Activated CD4-positive, alpha-beta T cell treated with anti-CD3 and anti-CD28 coated beads, Interleukin-10, Interleukin-2, amounts not matched to agents 100 ng/mL and 50 ng/mL, durations not matched to agents 16 hours and 8 hours (primary cell): ENCODE data around the gene TPRN.

Source experiments
- DNase-seq: peaks from one replicate; pipeline ENCODE4 v3.0.0-alpha.2; 2020

Gene TPRN

DNA sequence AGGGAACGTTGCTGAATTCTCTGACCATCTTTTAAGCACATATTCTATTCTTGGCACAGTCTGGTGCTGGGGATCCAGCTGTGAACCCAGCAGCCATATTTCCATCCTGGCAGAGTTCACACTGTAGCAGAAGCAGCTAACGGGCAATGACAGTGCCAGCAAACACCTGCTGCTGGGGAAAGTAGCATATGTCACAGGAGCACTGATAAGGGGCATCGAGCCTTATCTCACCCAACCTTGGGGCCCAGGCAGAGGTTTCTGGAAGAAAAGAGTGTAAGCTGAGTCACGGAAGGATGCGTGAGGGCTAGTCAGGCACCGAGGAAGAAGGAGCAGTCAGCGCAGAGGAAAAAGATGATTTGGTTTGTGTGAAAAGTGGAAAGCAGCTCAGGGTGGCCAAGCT is 6.1 kb upstream of the TPRN start:
- no peak for DNase-seq

DNA sequence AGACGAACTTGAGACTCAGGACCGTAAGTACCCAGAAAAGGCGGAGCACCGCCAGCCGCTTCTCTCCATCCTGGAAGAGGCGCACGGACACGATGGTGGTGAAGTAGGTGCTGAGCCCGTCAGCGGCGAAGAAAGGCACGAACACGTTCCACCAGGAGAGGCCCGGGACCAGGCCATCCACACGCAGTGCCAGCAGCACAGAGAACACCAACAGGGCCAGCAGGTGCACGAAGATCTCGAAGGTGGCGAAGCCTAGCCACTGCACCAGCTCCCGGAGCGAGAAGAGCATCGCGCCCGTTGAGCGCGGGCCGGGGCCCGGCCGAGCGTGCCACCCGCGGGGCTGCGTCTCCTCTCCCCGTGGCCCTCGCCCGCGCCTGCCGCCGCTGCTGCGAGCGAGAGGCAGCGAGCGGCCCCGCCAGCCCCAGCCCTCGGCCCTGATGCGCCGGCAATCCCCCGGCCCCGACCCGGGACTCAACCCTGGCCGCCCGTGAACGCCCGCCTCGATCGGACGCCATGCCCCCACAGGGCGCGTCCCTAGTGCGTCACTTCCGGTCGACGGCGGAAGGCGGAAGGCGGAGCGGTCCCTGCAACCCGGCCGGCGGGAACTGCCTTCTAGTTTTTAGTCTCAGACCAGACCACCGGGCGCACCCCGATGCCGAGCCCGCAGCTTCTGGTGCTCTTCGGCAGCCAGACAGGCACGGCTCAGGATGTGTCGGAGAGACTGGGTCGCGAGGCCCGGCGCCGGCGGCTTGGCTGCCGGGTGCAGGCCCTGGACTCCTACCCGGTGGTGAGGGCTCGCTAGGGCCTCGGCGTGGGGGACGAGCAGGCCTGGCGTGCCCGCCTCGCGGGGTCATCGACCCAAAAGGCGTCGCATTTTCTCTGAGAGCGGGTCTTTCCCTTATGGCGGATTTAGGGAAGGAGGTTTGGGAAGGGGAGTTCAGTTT is 4.9 kb upstream of the TPRN start, which contains the start of the genes NDOR1 and TMEM203:
NDOR1 (plus strand) TSS at position 575 of the 944 bp plus-strand sequence; CDS start at position 653, 78 bp downstream.
TMEM203 (minus strand) TSS at position 523 of the 944 bp plus-strand sequence; CDS start at position 289, 234 bp downstream.
- peak; percentile 96 for DNase-seq

DNA sequence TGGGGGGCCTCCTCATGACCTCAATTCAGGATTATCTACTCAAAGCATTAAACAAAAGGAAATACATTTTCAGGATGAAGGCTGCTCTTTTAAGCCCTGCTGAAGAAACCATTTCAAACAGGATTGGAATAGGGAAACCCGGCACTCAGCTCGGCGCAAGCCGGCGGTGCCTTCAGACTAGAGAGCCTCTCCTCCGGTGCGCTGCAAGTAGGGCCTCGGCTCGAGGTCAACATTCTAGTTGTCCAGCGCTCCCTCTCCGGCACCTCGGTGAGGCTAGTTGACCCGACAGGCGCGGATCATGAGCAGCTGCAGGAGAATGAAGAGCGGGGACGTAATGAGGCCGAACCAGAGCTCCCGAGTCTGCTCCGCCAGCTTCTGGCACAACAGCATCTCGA is 4.2 kb upstream of the TPRN start:
- no peak for DNase-seq

DNA sequence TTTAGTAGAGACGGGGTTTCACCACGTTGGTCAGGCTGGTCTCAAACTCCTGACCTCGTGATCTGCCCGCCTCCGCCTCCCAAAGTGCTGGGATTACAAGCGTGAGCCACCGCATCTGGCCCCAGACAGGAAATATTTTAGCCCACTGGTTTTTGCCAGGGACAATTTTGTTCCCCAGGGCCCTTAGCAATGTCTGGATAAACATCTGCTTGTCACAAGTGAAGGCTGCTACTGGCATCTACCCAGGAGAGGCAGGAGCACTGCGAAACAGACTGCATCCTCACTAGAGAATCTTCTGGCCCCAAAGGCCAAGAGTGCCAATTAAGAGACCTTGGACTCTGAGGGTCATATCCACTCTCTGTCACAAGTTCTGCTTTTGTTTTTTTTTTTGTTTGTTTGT is 2.4 kb upstream of the TPRN start:
- DNase-seq = no peak

DNA sequence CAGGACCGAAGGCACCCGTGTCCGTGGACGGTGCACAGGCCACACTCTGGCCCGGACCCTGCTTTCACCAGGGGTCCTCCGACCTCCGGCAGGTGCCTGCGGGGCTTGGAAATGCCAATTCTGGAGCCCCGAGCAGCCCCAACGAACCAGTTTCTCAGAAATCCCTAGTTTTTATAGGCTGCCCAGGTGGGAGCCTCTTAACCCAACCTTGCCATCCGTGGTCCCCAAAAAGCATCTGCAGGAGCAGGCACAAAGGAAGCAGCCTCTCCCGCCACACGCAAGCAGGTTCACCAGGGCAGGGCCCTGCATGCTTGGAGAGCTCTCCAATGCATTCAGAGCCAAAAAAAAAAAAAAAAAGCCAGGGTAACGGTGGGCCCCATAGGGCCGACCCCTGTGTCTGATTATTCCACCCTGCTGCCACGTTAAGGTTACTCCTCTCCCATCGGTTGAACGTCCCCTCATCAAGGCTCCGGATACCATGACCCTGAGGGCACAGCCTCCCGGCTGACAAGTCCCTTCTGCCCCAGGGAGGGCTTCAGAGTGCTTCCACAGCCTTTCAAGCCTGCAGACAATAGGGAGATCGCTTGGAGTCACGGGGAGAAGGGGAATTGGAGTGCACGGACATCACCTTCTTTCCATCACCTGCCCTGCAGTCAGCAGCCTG is 796 bp upstream of the TPRN start:
- DNase-seq = no peak

DNA sequence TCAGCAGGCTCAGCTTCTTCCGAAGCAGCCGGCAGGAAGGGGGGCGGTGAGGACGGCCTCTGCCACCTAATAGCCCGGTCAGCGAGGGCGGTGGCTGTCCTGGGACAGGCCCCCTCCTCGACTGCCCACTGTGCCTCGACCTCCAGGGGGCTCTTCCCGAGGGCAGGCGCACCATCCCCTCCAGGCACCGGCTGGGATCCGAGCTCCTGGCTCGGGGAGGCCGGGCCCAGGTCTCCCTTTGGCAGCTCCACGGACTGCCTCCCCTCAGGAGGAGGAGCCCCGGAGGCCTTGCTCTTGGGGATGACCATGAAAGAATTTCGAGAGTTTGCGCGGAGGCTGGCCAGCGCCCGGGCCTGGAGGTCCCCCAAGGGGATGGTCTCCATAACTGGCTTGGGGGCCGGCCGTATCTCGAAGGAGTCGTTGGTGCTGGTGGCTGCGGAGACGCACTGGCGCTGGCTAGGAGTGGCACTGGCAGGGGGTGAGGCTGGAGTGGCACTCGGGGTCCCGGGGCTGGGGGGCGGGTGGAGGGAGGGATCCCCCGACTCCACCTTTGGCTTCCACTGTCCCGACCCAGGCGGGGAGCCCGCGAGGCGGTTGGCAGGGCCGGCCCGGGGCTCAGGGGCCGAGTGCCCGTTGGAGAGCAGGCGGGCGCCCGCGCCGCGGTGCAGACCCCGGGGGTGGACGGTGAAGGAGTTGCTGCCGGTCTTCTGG is 975 bp downstream of the TPRN start:
- DNase-seq = no peak

DNA sequence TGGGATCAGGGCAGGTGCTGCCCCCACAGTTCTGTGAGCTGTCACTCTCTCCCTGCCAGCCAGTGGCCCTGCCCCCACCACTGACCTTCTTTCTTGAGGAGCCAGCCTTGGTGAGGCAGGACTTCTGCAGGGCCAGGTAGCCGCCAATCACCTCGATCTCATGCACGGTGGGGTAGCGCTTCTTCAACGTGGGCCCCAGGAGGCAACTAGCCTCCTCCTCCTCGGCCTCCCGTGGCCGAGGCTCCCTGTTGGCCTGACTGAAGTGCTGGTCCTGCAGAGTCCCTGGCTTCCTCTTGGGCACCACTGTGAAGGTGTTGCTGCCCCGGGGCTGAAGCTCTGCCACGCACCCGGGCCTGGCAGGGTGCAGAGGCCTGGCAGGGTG is 1.6 kb downstream of the TPRN start:
- DNase-seq = no peak

DNA sequence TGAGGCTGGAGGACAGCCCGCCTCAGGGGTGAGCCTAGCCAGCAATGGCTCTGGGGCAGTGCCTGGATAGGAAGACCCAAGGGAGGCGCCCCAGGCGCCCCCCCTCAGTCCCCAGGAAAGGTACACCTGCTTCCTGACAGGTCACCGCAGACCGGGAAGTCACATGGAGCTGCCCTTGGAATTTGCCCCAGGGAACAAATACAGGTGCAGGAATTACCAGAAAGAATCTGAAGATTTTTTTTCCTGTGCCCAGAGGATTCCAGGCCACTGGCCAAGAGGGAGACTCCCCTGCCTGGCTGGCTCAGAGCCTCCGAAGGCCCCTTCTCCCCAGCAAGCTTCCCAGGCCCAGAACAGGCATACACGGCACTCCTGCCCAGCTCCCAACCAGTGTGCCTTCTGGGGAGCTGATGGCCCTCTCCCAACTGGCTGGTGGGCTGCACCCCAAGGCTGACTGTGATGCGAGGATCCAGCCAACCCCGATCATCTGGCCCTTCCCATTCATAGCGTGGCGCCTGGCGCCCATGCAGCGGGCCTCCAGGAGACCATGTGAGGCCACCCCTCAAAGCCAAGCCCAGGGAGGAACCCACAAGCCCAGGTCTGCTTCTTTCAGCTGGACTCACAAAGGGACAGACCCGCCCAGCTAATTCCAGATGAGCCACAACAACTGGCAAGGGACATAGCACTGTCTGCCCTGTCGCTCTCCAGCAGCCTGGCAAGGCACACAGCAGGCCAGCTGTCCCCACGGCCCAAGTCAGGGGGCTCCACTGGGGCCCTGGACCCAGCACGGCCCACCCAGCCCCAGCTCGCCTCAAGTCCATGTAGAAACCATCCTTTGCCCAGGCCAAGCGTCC is 2.3 kb downstream of the TPRN start:
- DNase-seq = no peak

DNA sequence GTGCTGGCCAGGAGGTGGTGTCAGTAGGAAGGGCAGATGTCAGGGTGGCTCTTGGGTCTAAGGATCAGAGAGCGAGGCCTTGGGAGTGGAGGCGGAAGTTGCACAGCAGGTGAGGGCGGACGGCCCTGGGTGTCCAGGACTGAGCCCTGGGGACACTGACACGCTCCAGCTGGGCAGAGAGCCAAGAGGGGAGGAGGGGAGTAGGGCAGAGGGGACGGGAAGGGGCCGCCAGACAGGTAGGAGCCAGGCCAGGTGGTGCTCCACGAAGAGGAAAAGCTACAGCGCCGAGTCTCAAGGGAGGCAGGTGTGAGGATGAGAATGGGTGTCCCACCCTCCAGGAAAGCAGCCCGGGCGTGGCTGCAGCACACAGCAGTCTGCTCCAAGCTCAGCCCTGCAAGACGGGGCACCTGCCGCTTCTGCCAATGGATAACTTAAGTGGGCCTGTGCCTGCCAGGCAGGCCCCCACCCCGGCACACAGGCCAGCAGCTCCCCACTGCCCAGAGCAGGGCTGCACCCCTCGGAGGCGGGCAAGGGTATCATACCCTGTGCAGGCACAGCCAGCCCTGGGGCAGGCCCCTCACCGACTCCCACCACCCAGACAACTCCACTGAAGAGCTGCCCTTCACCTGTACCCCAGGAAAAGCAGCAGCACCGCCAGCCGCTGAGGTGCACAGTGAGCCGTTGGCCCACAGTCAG is 4.9 kb downstream of the TPRN start:
- no peak for DNase-seq

DNA sequence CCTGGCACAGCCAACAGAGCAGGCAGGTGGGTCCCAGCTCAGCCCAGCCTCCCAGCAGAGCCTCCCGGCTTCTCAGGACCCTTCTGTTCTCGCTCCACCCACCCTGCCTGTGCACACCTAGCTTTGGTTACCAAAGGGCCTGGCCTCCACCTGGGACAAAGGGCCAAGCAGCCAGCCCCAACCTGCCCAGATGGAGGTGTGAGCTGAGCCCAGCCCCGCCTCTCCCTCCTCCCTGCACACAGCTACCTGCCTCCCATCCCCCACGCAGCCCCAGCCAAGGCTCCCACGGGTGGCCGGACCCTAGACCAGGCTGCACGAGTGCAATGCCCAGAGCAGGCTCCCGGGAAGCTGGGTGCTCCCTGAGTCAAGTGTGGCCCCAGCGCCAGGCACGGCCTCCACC is 5.6 kb downstream of the TPRN start:
- no peak for DNase-seq

DNA sequence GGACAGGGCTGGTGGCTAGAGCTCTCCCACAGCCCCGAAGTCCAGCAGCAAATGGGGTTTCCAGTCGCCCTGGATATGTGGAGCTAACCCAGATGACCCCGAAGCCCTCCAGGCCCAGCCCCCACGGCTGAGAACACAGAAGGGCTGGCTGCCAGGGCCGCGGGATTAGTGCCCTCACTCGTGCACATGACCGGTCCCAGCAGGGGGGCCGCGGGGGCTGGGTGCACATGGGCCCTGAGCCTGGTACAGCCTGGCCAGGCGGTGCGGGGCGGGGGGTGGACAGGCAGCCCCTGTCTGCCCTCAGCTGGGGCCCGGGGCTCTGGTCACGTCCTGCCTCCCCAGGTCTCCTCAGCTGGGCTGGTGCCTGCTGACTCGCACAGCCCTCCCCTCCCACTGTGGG is 6.2 kb downstream of the TPRN start:
- no peak for DNase-seq

DNA sequence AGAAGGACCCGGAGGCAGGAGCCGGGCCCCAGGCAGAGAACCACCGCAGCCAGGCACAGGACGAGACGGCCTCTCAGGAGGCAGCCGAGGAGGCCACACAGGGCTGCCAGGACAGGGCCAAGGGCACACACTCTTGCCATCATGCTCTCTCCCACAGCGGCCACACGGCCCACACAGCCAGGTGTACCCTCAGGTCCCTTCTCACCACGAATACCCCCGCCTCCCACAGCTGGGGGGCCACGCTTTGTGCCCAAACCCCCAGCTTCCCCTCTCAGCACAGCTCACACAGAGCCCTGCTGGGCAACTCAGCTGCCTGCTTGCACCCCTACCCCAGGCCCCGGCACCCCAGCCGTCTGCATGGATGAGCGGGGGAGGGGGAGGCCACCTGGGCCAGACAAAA is 6.8 kb downstream of the TPRN start:
- DNase-seq = no peak

DNA sequence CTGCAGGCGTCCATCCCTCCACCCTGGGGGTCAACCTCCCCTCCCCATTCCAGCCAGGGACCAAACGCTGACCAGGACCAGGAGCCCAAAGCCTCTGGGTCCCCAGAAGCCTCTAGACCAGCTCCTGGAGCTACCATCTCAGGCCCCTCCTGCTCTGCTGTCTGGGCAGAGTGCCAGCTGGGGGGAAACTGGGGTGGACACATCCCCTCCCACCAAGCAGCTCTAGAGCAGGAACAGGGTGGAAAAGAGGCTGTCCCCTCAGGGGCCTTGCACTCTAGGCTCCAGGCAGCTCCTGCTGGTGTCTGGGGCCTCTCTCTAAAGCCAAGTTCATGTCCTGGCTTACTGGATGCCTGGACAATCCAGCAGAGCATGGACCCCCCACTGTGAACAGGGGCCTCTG is 7.7 kb downstream of the TPRN start:
- no peak for DNase-seq

DNA sequence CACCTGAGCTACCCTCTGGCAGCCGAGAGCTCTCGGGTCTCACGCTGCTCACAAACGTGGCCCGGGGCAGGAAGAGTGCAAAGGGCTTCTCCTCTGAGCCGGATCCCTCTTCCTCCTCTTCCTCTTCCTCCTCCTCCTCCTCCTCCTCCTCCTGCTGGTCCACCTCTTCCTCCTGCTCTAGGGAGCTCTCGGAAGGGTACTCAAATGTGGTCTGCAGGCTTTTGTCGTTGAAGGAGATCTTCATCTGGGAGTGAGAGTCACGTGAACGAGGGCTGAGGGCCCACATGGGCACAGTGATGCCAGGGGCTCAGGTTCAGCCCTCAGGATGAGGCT is 8.1 kb downstream of the TPRN start:
- DNase-seq = no peak

DNA sequence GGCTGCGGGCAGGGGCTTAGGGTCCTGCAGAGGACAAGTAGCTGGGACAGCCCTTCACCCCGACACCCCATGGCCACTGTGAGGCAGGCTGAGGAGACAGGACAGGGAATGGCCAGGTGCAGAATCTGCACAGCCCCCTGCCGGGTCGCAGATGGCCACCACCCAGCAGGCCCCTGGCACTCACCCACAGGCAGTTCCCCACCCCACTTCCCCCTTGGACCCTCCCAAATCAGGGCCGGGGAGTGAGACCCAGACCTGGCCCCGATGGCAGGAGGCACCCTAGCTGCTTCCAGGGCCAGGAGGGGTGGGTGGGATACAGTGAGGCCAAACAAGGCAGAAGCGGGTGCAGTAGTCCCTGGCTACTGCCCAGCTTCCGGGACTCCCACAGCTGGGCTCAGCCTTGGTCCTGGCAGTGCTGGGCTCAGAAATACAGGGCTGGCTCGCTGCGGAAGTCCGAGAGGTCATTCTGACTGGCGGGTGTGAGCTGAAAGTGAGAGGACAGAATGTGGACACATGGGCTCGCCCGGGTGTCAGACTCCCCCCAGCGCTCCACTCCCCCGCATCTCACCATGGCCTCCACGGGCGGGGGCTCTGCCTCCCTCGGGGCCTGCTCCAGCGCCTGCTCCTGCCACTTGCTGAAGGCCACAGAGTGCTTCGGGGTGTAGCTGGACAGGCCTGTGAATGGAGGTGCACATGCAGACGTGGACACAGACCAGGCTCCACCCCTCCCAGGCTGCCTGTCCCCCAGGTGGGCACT is 8.7 kb downstream of the TPRN start:
- DNase-seq = no peak

DNA sequence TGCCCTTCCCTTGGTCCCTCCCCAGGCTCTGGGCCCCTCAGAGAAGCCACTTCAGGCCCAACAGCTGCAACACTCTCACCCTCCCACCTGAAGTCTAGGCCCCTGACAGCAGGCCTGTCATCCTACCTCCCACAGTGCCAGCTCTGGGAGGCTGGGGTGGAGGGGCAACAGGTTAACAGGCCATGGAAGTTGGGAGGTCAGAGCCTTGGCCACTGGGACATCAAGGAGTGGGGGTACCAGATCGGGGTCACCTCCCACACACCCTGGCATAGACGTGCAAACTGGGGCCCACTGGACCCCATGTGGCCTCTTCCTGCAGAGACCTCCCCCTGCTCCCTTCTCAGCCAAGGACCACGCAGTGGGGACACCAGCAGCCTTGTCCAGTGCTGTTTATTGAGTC is 9.3 kb downstream of the TPRN start:
- no peak for DNase-seq

DNA sequence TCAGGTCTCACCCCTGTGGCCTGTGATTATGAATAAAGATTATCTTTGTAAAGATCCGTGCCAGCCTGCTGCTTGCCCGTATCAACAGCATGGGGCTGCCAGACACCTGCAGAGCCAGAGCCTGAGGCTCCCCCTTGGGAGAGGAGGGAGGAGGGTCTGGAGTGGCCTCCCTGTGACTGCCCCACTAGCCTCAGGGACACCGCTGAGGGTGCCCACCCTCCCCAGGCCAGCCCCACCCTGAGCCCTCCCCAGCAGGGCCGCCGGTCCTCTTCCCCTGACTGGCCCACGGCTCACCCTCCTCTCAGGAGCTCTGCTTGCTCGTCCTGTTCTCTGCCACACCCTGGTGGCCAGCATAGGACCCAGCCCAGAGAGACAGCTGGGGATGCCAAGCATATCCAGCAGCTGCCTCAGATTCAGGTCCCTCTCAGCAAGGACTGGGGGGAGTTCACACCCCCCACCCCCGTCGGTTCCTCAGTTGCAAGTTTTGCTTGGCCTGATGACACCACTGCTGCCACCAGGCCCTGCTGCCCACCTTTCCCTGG is 10.2 kb downstream of the TPRN start:
- no peak for DNase-seq

DNA sequence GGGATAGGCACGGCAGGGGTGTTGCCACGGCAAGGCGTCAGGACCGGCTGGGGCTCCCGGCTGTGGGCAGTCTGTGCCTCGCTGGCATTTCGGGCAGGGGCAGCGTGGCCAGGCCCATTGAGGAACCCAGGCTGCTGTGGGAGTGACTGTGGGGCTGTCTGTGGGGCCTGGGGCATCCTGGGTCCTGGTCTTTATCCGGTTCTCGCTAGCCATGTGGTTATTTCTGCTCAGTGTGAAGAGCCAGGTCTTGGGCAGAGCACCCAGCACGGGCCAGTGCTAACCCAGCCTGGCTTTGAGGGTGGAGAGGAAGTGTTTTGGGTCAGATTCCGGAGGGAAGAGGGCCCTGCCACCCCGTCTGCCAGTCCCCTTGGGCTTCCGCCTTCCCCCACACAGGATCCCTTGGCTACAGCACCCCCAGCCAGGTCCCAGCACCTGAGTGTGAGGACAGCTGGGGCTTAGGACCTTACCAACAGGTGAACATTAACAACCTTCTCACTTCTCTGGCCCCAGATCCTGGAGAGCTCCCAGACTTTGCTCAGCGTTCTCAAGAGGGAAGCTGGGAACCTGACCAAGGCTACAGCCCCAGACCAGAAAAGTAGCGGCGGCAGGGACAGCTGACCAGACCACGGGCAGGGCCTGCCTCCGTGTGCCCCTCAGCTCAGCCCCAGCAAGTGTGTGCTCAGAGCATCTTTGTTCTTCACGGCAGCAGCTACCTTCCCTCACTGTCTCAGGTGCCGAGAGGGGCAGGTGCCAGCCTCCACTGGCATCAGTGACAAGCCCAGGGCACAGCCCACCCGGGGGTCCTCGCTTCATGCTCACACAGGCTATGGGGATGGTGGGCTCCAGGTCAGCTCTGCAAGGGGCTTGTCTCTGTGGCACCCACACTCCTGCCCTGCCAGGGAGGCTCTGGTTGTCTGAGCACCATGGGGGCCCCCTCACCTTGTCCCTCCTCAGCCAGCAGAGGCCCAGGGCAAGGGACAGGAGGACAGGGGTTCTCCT is 10.9 kb downstream of the TPRN start:
- DNase-seq = no peak

DNA sequence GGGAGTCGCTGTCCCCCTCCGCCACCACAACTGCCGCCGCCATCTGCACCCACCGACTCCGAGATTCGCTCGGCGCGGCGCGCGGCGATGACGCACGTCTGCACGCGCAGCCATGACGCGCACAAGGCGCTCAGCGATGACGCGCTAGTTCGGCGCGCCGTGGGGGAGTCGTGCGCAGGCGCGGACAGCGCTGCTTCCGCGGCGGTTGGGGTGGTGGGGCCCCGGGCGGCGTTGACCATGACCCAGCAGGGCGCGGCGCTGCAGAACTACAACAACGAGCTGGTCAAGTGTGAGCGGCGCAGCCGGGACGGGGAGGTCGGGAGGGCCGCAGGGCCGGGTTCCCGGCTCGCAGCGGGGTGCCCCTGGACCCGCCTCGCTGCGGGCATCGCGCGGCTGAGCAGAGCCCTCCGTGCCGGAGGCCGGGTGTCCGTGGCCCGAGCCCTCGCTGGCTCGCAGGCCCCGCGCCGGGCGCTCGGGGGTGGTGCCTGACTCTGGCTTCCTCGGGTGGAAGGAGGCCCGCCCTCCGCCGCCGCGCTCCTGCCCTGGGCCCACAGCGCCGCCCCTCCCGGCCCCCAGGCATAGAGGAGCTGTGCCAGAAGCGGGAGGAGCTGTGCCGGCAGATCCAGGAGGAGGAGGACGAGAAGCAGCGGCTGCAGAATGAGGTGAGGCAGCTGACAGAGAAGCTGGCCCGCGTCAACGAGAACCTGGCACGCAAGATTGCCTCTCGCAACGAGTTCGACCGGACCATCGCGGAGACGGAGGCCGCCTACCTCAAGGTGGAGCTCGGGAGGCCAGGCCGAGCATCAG is 11.8 kb downstream of the TPRN start, which contains the start of the genes ANAPC2 and SSNA1:
ANAPC2 (minus strand) TSS at position 71 of the 807 bp plus-strand sequence; CDS start at position 43, 28 bp downstream.
SSNA1 (plus strand) TSS at position 187 of the 807 bp plus-strand sequence; CDS start at position 238, 51 bp downstream.
- DNase-seq = peak; percentile 96
